Activated CD4-positive, alpha-beta T cell treated with anti-CD3 and anti-CD28 coated beads, Interleukin-2, amount 50 U/mL, for 4 hours (primary cell): ENCODE measurements around the gene RCAN2.

Source experiments
- DNase-seq, 2 experiments: peaks; one replicate each; pipeline ENCODE4 v3.0.0-alpha.2; 2020

Gene RCAN2

GRCh38 chr6:46204880-46205650, 286.2 kb downstream of the RCAN2 start:
- no peak for DNase-seq

GRCh38 chr6:46203391-46204177, 287.7 kb downstream of the RCAN2 start:
- no peak for DNase-seq

GRCh38 chr6:46201702-46202101, 289.5 kb downstream of the RCAN2 start:
- no peak for DNase-seq

GRCh38 chr6:46199387-46199786, 291.9 kb downstream of the RCAN2 start:
- no peak for DNase-seq

- no peak for DNase-seq
Observed at GRCh38 chr6:46191961-46192360, 299.3 kb downstream of the RCAN2 start.

- no peak for DNase-seq
Observed at GRCh38 chr6:46190889-46191288, 300.4 kb downstream of the RCAN2 start.

- no peak for DNase-seq
Observed at GRCh38 chr6:46189726-46190125, 301.5 kb downstream of the RCAN2 start.

GRCh38 chr6:46186583-46186982, 304.7 kb downstream of the RCAN2 start:
- no peak for DNase-seq

GRCh38 chr6:46184114-46184513, 307.1 kb downstream of the RCAN2 start:
- no peak for DNase-seq

GRCh38 chr6:46175976-46176375, 315.3 kb downstream of the RCAN2 start:
- no peak for DNase-seq

- DNase-seq, result no peak
Observed at GRCh38 chr6:46175446-46175845, 315.8 kb downstream of the RCAN2 start.

- no peak for DNase-seq
Observed at GRCh38 chr6:46174904-46175303, 316.3 kb downstream of the RCAN2 start.

- DNase-seq, result no peak
Observed at GRCh38 chr6:46172176-46172575, 319.1 kb downstream of the RCAN2 start.
